Smooth muscle cell of the brain vasculature (primary cell): ENCODE results near the gene PABPC4L.
"Not testable (repeated sequence)": the region's sequence is repeated elsewhere in the genome, so short reads cannot be mapped to it uniquely, and the experiment has no call there.

Experiments
- DNase-seq: peaks from one replicate; pipeline ENCODE4 v3.0.0-alpha.2; 2012; ENCODE audit warnings: low read depth, low spot score

PABPC4L gene

GRCh38 chr4:134201216-134202161, at the start of gene PABPC4L:
Gene PABPC4L, minus strand, starts transcription at chr4:134201789. Its CDS starts 770 bp downstream, at chr4:134201019.
- no peak for DNase-seq

- DNase-seq = no peak
Observed at GRCh38 chr4:134251322-134251721, 49.7 kb upstream of the PABPC4L start.

- no peak for DNase-seq
Observed at GRCh38 chr4:134243742-134244713, 42.4 kb upstream of the PABPC4L start.

- DNase-seq = no peak
Observed at GRCh38 chr4:134219043-134219442, 17.5 kb upstream of the PABPC4L start.

GRCh38 chr4:134216411-134216810, 14.8 kb upstream of the PABPC4L start:
- no peak for DNase-seq

DNA sequence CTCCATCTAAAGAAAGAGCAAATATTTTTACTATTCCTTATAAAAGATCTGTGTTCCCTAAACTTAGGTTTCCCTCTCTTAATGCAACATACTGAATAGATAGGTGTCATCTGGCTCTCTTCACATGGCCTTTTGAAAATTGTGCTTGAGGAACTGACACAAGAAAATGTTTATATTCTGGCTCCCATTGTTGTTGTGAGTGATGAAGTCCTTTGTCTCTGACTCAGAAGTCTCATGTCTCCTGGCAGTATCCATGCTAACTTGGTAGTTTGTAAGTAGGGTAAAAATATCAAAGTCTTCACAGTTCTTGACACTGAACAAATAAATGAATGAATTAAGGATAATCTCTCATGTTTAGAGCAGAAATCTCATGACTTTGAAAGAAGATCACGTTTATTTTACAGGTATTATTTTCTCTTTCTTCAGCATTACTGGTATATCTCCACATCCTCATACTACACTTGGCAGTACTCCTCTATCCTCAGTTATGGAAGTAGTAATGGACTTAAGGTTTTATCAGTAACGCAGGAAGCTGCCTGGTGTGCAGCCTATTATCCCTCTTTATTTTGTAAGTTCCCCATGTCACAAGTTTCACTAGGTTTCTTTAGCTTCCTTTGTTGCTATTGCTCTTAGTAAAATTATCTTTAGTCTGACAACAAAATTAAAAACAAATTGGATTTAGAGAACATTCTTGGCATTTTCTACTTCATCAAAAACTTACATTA, 14.2 kb upstream of the PABPC4L start:
- DNase-seq = no peak

DNA sequence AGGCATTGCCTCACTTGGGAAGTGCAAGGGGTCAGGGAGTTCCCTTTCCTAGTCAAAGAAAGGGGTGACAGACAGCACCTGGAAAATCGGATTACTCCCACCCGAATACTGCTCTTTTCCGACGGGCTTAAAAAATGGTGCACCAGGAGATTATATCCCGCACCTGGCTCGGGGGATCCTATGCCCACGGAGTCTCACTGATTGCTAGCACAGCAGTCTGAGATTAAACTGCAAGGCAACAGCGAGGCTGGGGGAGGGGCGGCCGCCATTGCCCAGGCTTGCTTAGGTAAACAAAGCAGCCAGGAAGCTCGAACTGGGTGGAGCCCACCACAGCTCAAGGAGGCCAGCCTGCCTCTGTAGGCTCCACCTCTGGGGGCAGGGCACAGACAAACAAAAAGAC, 6.4 kb upstream of the PABPC4L start:
- not testable (repeated sequence) for DNase-seq

DNA sequence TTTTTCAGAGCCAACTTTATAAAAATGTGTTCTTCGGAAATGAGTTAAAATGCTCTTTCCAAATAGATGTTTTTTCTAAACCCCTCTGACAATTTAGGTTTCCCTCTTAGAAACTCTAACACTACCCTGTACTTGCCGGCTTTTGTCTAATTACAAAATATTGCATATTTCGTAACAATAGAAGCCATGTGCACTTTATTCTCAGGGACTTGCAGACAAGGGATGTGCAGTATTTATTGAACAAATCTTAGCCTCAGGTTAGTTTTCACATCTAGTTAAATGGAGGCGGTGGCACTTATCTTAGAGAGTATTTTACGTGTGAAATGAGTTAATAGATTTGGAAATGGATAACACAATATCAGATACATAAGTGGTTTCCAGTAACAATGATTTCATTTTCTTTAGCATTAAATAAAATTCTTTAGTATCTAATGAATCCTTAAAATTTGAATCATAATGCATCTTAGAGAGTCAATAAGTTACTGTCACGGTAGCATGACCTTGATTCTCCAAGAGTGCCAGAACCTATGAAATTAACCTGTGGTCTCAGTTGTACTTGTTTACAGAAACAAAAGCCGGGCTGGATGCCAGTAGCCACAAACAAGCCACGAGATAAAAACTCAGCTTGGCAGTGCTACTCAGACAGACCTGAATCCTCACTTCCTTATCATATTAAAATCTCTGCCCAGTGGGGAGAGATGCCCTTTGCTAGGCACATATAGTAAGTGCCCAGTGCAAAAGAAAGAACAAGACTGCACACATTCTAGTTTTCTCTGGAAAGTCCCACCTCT, 772 bp upstream of the PABPC4L start:
- no peak for DNase-seq

GRCh38 chr4:134200811-134201215, 776 bp downstream of the PABPC4L start:
- no peak for DNase-seq

- DNase-seq = no peak
Observed at GRCh38 chr4:134189949-134190348, 11.6 kb downstream of the PABPC4L start.

DNA sequence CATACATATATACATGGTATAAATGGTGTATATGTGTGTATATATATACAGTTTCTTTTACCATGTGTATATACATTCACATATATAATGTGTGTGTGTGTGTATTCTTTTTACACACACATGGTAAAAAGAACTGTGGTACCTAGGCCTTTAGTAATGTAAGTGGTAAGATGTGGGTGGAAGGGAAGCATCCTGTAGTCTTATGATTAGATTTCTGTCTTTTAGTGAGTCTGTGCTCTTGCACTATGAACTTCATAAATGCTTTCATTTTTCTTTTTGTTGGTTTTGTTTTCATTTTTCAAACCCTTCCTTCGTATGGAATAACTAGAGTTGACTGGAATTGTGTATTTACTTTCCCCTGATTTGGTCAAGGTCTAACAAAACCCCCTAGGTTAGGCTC, 12.1 kb downstream of the PABPC4L start:
- DNase-seq = no peak

DNA sequence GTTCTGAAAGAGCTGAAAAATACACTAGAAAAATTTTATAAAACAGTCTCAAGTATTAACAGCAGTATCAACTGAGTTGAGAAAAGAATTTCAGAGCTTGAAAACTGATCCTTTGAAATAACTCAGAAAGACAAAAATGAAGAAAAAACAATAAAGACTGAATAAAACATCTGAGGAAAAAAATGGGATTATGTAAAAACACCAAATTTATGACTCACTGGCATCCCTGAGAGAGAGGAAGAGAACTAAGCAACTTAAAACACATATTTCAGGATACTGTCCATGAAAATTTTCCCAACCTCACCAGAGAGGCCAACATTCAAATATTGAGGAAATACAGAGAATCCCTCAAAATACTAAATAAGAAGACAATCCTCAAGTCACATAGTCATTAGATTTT, 22.9 kb downstream of the PABPC4L start:
- no peak for DNase-seq

GRCh38 chr4:134174271-134174670, 27.3 kb downstream of the PABPC4L start:
- no peak for DNase-seq

- DNase-seq = no peak
Observed at GRCh38 chr4:134160211-134160610, 41.4 kb downstream of the PABPC4L start.

DNA sequence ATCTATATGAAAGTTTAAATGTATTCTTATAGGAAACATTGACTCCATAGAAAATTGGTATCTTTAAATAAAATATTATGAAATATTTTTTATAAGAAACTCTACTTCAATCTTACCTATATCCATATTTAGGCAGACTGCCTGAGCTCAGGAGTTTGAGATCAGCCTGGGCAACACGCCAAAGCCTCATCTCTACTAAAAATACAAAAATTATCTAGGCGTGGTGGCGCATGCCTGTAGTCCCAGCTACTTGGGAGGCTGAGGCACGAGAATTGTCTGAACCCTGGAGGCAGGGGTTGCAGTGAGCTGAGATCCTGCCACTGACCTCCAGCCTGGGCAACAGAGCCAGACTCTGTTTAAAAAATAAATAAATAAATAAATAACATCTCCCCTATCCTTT, 47.5 kb downstream of the PABPC4L start:
- no peak for DNase-seq

GRCh38 chr4:134147941-134148340, 53.6 kb downstream of the PABPC4L start:
- DNase-seq = no peak
